ENCODE measurements around the gene SFXN5. TPM values are rescaled to one million over a fixed set of nuclear protein-coding genes. Genes with fewer than 3 reads are reported as not detected.

The SFXN5 gene
- total and polyA plus RNA-seq, 2 of the 4 experiments (the other 2 are of a cell fraction): 8.6 to 17.0 TPM

GRCh38 chr2:72962911-72963310, 108.6 kb downstream of the SFXN5 start:
- CTCF ChIA-PET: interaction anchor here (1.0 kb wide), 1 partner anchor 11 kb away, joined by 3 read pairs; no protein-coding TSS in a partner anchor

More at GRCh38 chr2:72962911-72963310, 108.6 kb downstream of the SFXN5 start:
- dilution Hi-C loops (cut with HindIII; ENCODE audit: low sequenced_read_pairs, unreplicated experiment) (no loop called here), in situ Hi-C loops (cut with MboI; ENCODE audit: low sequenced_read_pairs) (no loop called here), intact Hi-C loops (cut with micrococcal nuclease) (no loop called here)
- no TSS peak for BruUV-seq (replicated peaks)
- H3K27me3 ChIP-seq (ENCODE audit: control insufficient read depth, insufficient read depth, low read length): no peaks in the 10 kb centered on the region
- no peak overlapping the region for H2AK9ac ChIP-seq (replicated peaks; ENCODE audit: low read depth, low read length, poor library complexity)
- no peak overlapping the region for H3K9ac ChIP-seq (ENCODE audit: low read depth, low read length)
- H3K27ac ChIP-seq (ENCODE audit: insufficient read depth, low read length): no peak overlapping the region
- no peak overlapping the region for H3K23ac ChIP-seq (ENCODE audit: low read depth, low read length)
- no peak overlapping the region for H4K91ac ChIP-seq (ENCODE audit: insufficient read depth, low read depth, low read length)
- no peak overlapping the region for H3K18ac ChIP-seq (ENCODE audit: low read depth, low read length)
- H4K20me1 ChIP-seq (ENCODE audit: insufficient read depth, low read length): no peaks in the 10 kb centered on the region
- H4K5ac ChIP-seq (ENCODE audit: low read depth, low read length): no peak overlapping the region
- no peak overlapping the region for H2BK20ac ChIP-seq (ENCODE audit: low read depth, low read length)
- 0 out of 2 replicates have a peak, but pooled peaks cover 3% of the 10 kb centered on the region for H3K36me3 ChIP-seq (ENCODE audit: control insufficient read depth, insufficient read depth, low read length)
- no peak overlapping the region for H2AFZ ChIP-seq (replicated peaks; ENCODE audit: low read length, poor library complexity)
- no peaks in the 10 kb centered on the region for H3K4me1 ChIP-seq (ENCODE audit: control insufficient read depth, insufficient read depth, low read length)
- H3K79me1 ChIP-seq (ENCODE audit: low read depth in 1 of 2, low read length in 2 of 2): no peaks in the 10 kb centered on the region
- no peak for DNase-seq
- no peak overlapping the region for H3K4me2 ChIP-seq (ENCODE audit: low read depth, low read length)
- H3K56ac ChIP-seq (ENCODE audit: extremely low read depth, insufficient read depth, low read length): no peak overlapping the region
- TF ChIP-seq CEBPB (IDR thresholded peaks at IDR 0.05; ENCODE audit: low read depth, low read length): no peak
- H2AK5ac ChIP-seq (ENCODE audit: low read depth, low read length): no peak overlapping the region
- ATAC-seq (ENCODE audit: low read depth): no peak
- peaks cover 7% of the 10 kb centered on the region; the same call in 1 of the 2 replicates for H3K9me1 ChIP-seq (ENCODE audit: insufficient read depth, low read length)
- no peak overlapping the region for H2BK15ac ChIP-seq (ENCODE audit: low read depth, low read length)
- no peak overlapping the region for H4K8ac ChIP-seq (ENCODE audit: low read depth in 2 of 2, low read length in 2 of 2)
- WGBS, 2 experiments (ENCODE audit: extremely low coverage in 2 of 2, insufficient read length in 1 of 2): 40% methylated on average over 1 of the region's 7 CpGs; no CpG with 5 or more reads in 1 of the 2 experiments
- no peak overlapping the region for H2BK5ac ChIP-seq (ENCODE audit: low read depth, low read length, poor library complexity, severe bottlenecking)
- no peak overlapping the region for H3K14ac ChIP-seq (replicated peaks; ENCODE audit: low read depth, low read length)
- POLR2A ChIA-PET (ENCODE audit: unreplicated experiment): no interaction called here
- no peaks in the 10 kb centered on the region for H3K9me3 ChIP-seq (ENCODE audit: control insufficient read depth, insufficient read depth, low read length)
- no peak overlapping the region for H3K4ac ChIP-seq (ENCODE audit: low read depth, low read length)
- H2BK120ac ChIP-seq (ENCODE audit: low read depth, low read length): no peak overlapping the region
- no peak overlapping the region for H3K4me3 ChIP-seq (ENCODE audit: insufficient read depth, low read depth, low read length)

Measured in IMR-90 (cell line).